BJ (cell line): ENCODE results near the gene METTL23. TPM values are rescaled to one million over a fixed set of nuclear protein-coding genes. Genes with fewer than 3 reads are reported as not detected.
A peak's percentile ranks its signal among the peaks of the same experiment; 100 is the strongest.

Source experiments
- CTCF ChIA-PET: fragments of 350-600 bp; formaldehyde crosslinking; extraction: SDS; loops from one replicate; lab custom pipeline; 2021; ENCODE audit warnings: antibody characterized with exemption, inconsistent platforms; lab: Yijun Ruan, JAX
- POLR2A ChIA-PET: fragments of 300-600 bp; sonication (Branson Sonifier 250); formaldehyde crosslinking; extraction: SDS; loops from one replicate; lab custom pipeline; 2021; ENCODE audit warnings: antibody characterized with exemption; lab: Charles Lee
- DNase-seq: peaks from one replicate; pipeline ENCODE4 v3.0.0-alpha.2; 2011; ENCODE audit warnings: low read depth
- H3K27me3 ChIP-seq: 2 replicates; pipeline ENCODE4 v1.6.0; 2011; ENCODE audit warnings: low read length; ENCODE audit not compliant: control insufficient read depth, insufficient read depth
- H3K36me3 ChIP-seq: 2 replicates; pipeline ENCODE4 v1.5.1; 2011; ENCODE audit warnings: low read length; ENCODE audit not compliant: control insufficient read depth, insufficient read depth
- H3K4me3 ChIP-seq: 2 replicates; pipeline ENCODE4 v1.5.1; 2011; ENCODE audit warnings: low read depth, mild to moderate bottlenecking, control low read depth, low read length
- polyA plus RNA-seq: library from polyadenylated mRNA; depleted of rRNA; stranded (reverse); fragments of >200 nt; gene quantifications from 2 replicates; pipeline ENCODE4 v1.2.3, GENCODE V29; 2011
- TF ChIP-seq, protein P1 (sequence below): IDR thresholded peaks from 2 replicates; pipeline ENCODE4 v1.5.1; 2011; ENCODE audit warnings: low read depth, mild to moderate bottlenecking, control low read depth, inconsistent platforms, low read length, moderate library complexity; ENCODE audit not compliant: insufficient read depth

Gene METTL23
- polyA plus RNA-seq, 1 experiment, result 35.0 TPM

DNA sequence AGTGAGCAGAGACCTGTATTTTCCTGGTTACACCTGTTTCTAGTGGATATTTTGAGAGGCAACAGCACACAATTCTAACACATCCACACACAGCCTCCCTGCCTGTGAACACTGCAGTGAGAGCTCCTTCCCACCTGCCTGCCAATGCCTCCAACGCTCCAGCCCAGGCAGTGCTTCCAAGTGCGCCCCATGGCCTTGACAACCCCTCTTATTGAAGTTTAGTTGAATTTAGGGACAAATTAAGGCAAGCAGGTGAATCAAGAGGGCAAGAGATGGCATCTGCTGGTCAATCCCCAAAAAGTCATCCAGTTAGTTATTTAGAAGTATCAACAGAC lies 11.2 kb upstream of the METTL23 start:
- H3K4me3 ChIP-seq, result no peak overlapping the region
- H3K27me3 ChIP-seq, result no peaks in the 10 kb centered on the region
- ChIA-PET CTCF (interaction anchor here (0.9 to 3.5 kb wide), 5 partner anchors 11 to 203 kb away, joined by 3 to 25 read pairs (median 20); partner anchors contain the start of genes JMJD6 and METTL23), POLR2A (no interaction called here)
- DNase-seq, result no peak
- peaks cover 24% of the 10 kb centered on the region for H3K36me3 ChIP-seq
- TF ChIP-seq, protein P1, sequence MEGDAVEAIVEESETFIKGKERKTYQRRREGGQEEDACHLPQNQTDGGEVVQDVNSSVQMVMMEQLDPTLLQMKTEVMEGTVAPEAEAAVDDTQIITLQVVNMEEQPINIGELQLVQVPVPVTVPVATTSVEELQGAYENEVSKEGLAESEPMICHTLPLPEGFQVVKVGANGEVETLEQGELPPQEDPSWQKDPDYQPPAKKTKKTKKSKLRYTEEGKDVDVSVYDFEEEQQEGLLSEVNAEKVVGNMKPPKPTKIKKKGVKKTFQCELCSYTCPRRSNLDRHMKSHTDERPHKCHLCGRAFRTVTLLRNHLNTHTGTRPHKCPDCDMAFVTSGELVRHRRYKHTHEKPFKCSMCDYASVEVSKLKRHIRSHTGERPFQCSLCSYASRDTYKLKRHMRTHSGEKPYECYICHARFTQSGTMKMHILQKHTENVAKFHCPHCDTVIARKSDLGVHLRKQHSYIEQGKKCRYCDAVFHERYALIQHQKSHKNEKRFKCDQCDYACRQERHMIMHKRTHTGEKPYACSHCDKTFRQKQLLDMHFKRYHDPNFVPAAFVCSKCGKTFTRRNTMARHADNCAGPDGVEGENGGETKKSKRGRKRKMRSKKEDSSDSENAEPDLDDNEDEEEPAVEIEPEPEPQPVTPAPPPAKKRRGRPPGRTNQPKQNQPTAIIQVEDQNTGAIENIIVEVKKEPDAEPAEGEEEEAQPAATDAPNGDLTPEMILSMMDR, result no peak

DNA sequence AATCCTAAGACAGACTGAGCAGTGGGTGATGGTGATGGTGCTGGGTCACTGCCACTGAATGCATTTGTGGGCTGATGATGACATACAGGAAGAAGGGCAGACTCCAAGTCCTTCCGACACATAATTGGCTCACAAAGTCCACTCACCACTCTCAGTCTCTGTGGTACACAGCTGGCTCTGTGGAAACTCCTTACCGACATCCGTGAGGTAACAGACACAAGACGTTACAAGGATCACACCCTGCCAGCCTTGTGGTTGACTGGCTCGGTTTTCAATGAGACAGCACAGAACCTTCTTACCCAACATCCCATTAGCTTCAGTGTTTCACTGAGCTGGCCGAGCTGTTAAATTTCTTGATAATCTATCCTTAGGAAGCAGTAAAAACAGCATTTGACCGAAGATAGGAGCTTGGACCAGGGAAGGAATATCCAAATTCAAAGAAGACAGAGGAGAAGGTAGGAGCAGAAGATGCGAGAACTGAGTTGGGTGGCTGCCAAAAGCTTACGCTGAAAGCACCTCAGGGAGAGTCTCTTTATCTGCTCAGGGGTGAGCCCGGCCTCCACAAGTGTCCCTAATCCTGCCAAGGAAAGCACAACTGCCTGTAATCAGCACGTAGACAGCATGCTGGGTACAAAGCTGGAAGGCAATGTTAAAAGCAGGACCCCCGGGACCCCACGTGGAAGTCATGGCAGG lies 10.3 kb upstream of the METTL23 start:
- TF ChIP-seq, protein P1, result no peak
- H3K27me3 ChIP-seq, result no peaks in the 10 kb centered on the region
- DNase-seq, result peak; percentile 97
- H3K36me3 ChIP-seq, result peaks cover 29% of the 10 kb centered on the region
- no peak overlapping the region for H3K4me3 ChIP-seq
- ChIA-PET CTCF (interaction anchor here (0.8 to 3.3 kb wide), 7 partner anchors 10 to 204 kb away, joined by 3 to 25 read pairs (median 3); partner anchors contain the start of genes JMJD6 and METTL23), POLR2A (no interaction called here)

DNA sequence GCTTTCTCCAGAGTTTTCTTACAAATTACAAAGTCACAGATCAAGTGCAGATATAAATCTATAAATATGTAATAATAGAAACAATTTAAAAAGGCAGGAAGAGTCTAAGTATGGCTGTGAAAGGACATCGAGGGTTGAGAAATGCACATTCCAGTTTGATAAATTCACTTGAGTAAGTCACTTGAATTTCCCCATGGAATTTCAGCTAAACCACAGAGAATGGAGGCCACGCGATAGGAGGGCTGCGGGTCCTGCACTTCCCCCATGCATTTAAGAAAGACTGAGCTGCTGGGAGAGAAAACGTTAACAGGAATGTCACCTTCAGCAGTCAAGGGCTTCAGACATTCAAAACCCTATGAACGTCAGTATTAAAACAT lies 9.8 kb upstream of the METTL23 start:
- POLR2A ChIA-PET, result interaction anchor here (0.5 to 0.6 kb wide), 2 partner anchors 9 to 1662 kb away, joined by 3 to 17 read pairs; partner anchors contain the start of gene PGS1
- Histone ChIP-seq H3K27me3 (no peaks in the 10 kb centered on the region), H3K36me3 (peaks cover 35% of the 10 kb centered on the region), H3K4me3 (no peak overlapping the region)
- TF ChIP-seq, protein P1, result no peak
- CTCF ChIA-PET, result interaction anchor here (0.8 to 3.3 kb wide), 7 partner anchors 10 to 194 kb away, joined by 3 to 25 read pairs (median 4); partner anchors contain the start of genes JMJD6 and METTL23
- DNase-seq, result peak; percentile 83

DNA sequence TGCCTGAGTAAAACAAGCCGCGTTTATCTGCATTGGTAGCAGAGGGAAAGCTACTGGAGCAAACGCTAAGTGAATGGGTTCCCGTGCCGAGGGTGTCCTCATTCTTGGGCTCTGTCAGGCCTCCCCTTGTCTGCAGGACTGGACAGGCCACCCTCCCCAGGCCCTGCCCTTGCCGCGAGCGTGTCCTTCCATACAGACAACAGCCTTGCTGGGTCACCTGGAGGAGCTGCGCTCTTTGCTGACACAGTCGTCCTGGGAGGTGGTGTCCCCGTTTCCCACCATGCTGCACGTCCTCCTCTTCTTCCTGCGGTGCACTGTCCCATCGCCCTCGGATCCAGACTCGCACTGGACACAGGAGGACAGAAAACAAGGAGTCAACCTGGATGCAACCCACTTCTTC lies 8.1 kb upstream of the METTL23 start:
- Histone ChIP-seq H3K4me3 (no peak overlapping the region), H3K27me3 (no peaks in the 10 kb centered on the region), H3K36me3 (peaks cover 36% of the 10 kb centered on the region)
- DNase-seq, result no peak
- ChIA-PET CTCF (interaction anchor here (1.3 kb wide), 1 partner anchor 9 kb away, joined by 4 read pairs; no protein-coding TSS in a partner anchor), POLR2A (no interaction called here)
- TF ChIP-seq, protein P1, result no peak

DNA sequence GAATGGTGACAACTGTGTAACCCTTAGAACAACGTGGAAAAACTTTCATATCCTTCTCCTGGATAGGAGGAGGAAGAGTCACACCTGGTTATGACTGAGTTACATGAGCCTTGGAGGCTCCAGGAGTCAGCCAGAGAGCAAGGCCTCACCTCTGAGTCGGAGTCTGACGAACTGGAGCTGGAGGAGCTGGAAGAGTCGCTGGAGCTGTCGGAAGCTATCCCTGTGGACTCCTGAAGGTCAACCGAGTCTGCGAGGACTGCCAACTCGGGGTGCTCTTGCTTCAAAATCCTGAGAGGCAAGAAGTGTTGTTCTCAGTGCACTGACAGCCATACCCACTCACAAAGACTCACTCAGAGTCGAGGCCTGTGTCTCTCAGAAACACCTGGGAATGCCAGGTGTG lies 6.4 kb upstream of the METTL23 start:
- ChIA-PET POLR2A (no interaction called here), CTCF (interaction anchor here (1.5 kb wide), 1 partner anchor 39 kb away, joined by 3 read pairs; no protein-coding TSS in a partner anchor)
- Histone ChIP-seq H3K36me3 (peaks cover 32% of the 10 kb centered on the region), H3K4me3 (no peak overlapping the region), H3K27me3 (no peaks in the 10 kb centered on the region)
- TF ChIP-seq, protein P1, result no peak
- no peak for DNase-seq
